PC-3 (cell line): ENCODE data around the gene SERPINB5. TPM values are rescaled to one million over a fixed set of nuclear protein-coding genes. Genes with fewer than 3 reads are reported as not detected.

Experiments used
- ATAC-seq: fragments of 200-7000 bp; cut with Tn5 transposase; 2 replicates; pipeline ENCODE4 v1.9.1; 2020; ENCODE audit warnings: mild to moderate bottlenecking, moderate library complexity
- BruUV-seq: library from RNA; stranded (reverse); fragments of 400-500 nt; replicated peaks from 2 replicates; lab custom pipeline; 2021; lab: Mats Ljungman, UMichigan
- CTCF ChIA-PET: fragments of 300-600 bp; sonication (Branson Sonifier 250); formaldehyde crosslinking; loops from one replicate; lab custom pipeline; 2022; ENCODE audit warnings: antibody characterized with exemption; lab: Charles Lee
- POLR2A ChIA-PET: fragments of 300-600 bp; sonication (Branson Sonifier 250); formaldehyde crosslinking; loops from one replicate; lab custom pipeline; 2022; ENCODE audit warnings: antibody characterized with exemption; ENCODE audit not compliant: unreplicated experiment; lab: Charles Lee
- DNase-seq: peaks from one replicate; pipeline ENCODE4 v3.0.0-alpha.2; 2015
- H2AFZ ChIP-seq: fragments of 300-600 bp; sonication (generic); 2 replicates; pipeline ENCODE4 v1.6.0; 2016; ENCODE audit warnings: antibody characterized with exemption, low read length
- H3F3A ChIP-seq: fragments of 300-600 bp; sonication (generic); one replicate; pipeline ENCODE4 v1.6.0; 2017; ENCODE audit warnings: antibody characterized with exemption, low read length, control low read depth, mild to moderate bottlenecking; ENCODE audit not compliant: unreplicated experiment
- H3K27ac ChIP-seq: fragments of 300-600 bp; sonication (generic); 2 replicates; pipeline ENCODE4 v1.5.1; 2016; ENCODE audit warnings: mild to moderate bottlenecking, low read length
- H3K27me3 ChIP-seq: fragments of 300-600 bp; sonication (generic); 2 replicates; pipeline ENCODE4 v1.6.1; 2016; ENCODE audit warnings: low read length, mixed read lengths
- H3K36me3 ChIP-seq: fragments of 300-600 bp; sonication (generic); 2 replicates; pipeline ENCODE4 v1.6.1; 2016; ENCODE audit warnings: low read depth, mixed run types, low read length, mixed read lengths
- H3K4me1 ChIP-seq: fragments of 300-600 bp; sonication (generic); 2 replicates; pipeline ENCODE4 v1.5.1; 2016; ENCODE audit warnings: low read length; ENCODE audit not compliant: insufficient read depth
- H3K4me2 ChIP-seq: fragments of 300-600 bp; sonication (generic); 2 replicates; pipeline ENCODE4 v1.6.0; 2016; ENCODE audit warnings: low read length
- H3K4me3 ChIP-seq: fragments of 300-600 bp; sonication (generic); 2 replicates; pipeline ENCODE4 v1.5.1; 2016; ENCODE audit warnings: mild to moderate bottlenecking, low read length, mixed read lengths
- H3K79me2 ChIP-seq: fragments of 300-600 bp; sonication (generic); 2 replicates; pipeline ENCODE4 v1.6.1; 2017; ENCODE audit warnings: low read length, mixed read lengths
- H3K9ac ChIP-seq: fragments of 300-600 bp; sonication (generic); 2 replicates; pipeline ENCODE4 v1.6.0; 2016; ENCODE audit warnings: mild to moderate bottlenecking, low read length
- H3K9me2 ChIP-seq: fragments of 300-600 bp; sonication (generic); replicated peaks from 2 replicates; pipeline ENCODE4 v1.6.1; 2016; ENCODE audit warnings: mixed run types, low read length, mixed read lengths
- H3K9me3 ChIP-seq: fragments of 300-600 bp; sonication (generic); 2 replicates; pipeline ENCODE4 v1.6.1; 2016; ENCODE audit warnings: low read length, mixed read lengths
- H4K20me1 ChIP-seq: fragments of 300-600 bp; sonication (generic); 2 replicates; pipeline ENCODE4 v1.6.1; 2016; ENCODE audit warnings: low read length, mixed read lengths
- EZH2 ChIP-seq: fragments of 300-600 bp; sonication (generic); IDR thresholded peaks from one replicate; pipeline ENCODE4 v1.6.1; 2017; ENCODE audit warnings: antibody characterized with exemption, mild to moderate bottlenecking, low read length; ENCODE audit not compliant: unreplicated experiment
- EZH2phosphoT487 ChIP-seq: fragments of 300-600 bp; sonication (generic); IDR thresholded peaks from 2 replicates; pipeline ENCODE4 v1.6.1; 2018; ENCODE audit warnings: mild to moderate bottlenecking, antibody characterized with exemption, low read length, borderline replicate concordance
- intact Hi-C: fragments of 100-400 bp; cut with micrococcal nuclease; formaldehyde crosslinking; loops from 2 replicates; pipeline ENCODE4 v1.9.0; 2023
- total RNA-seq: library from RNA; depleted of rRNA; stranded (reverse); fragments of >200 nt; gene quantifications from 2 replicates; pipeline ENCODE4 v1.2.3, GENCODE V29; 2014
- TF ChIP-seq, protein P1 (sequence below): fragments of 300-600 bp; sonication (generic); conservative IDR thresholded peaks from 2 replicates; pipeline ENCODE4 v1.5.1; 2017; ENCODE audit warnings: antibody characterized with exemption, low read depth, mild to moderate bottlenecking, low read length

The SERPINB5 gene
- total RNA-seq, 1 experiment from 2014 or later, result 104 TPM

DNA sequence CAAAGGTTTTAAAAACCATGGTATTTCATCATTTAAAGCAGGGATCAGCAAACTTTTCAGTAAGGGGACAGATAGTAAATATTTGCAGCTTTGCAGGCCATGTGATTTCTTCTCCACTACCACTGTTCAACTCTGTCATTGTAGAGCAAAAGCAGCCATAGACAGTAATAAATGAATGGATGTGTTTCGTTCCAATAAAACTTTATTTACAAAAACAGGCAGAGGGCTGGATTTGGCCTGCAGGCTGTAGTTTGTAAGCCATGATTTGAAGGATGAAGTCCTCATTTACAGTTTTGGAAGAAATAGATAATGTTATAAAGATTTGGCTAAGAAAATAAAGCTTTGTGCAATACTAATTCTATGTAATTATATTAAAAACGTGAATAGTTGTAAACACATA lies 67.3 kb downstream of the SERPINB5 start:
- Histone ChIP-seq H3K4me1 (no peaks in the 10 kb centered on the region; the same call in 1 of the 2 replicates), H3F3A (no peaks in the 10 kb centered on the region), H3K9me2 (no peaks in the 10 kb centered on the region), H2AFZ (no peak overlapping the region), H3K27ac (no peak overlapping the region), H3K79me2 (no peaks in the 10 kb centered on the region), H3K36me3 (no peaks in the 10 kb centered on the region), H3K4me3 (no peak overlapping the region), H4K20me1 (no peaks in the 10 kb centered on the region), H3K27me3 (no peaks in the 10 kb centered on the region), H3K9me3 (no peaks in the 10 kb centered on the region), H3K9ac (no peak overlapping the region), H3K4me2 (no peak overlapping the region)
- ChIA-PET POLR2A (no interaction called here), CTCF (no interaction called here)
- no peak for ATAC-seq
- DNase-seq, result no peak
- intact Hi-C loops, result no loop called here
- TF ChIP-seq, protein P1, sequence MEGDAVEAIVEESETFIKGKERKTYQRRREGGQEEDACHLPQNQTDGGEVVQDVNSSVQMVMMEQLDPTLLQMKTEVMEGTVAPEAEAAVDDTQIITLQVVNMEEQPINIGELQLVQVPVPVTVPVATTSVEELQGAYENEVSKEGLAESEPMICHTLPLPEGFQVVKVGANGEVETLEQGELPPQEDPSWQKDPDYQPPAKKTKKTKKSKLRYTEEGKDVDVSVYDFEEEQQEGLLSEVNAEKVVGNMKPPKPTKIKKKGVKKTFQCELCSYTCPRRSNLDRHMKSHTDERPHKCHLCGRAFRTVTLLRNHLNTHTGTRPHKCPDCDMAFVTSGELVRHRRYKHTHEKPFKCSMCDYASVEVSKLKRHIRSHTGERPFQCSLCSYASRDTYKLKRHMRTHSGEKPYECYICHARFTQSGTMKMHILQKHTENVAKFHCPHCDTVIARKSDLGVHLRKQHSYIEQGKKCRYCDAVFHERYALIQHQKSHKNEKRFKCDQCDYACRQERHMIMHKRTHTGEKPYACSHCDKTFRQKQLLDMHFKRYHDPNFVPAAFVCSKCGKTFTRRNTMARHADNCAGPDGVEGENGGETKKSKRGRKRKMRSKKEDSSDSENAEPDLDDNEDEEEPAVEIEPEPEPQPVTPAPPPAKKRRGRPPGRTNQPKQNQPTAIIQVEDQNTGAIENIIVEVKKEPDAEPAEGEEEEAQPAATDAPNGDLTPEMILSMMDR, result no peak
- TF ChIP-seq EZH2phosphoT487 (no peak), EZH2 (no peak)
- no TSS peak for BruUV-seq

DNA sequence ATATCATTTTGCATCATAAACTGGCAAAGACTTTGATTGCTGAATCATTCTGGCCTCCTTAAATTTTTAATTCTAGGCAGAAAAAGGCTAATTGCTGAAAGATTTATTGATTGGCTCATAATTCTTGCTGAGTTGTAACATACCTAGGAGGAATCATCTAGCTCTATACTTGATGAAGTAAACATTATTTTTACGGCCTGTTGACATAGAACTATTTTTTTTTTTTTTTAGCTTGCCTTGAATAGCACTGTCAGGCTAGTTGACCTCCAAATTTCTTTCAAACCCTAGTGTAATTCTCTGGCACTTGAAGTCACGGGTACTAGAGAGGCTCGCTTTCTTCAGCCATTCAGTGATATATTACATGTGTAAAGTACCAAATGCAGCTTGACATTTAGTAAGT lies 68.2 kb downstream of the SERPINB5 start:
- no TSS peak for BruUV-seq
- no peak for DNase-seq
- CTCF ChIA-PET, result interaction anchor here (0.5 kb wide), 1 partner anchor 197 kb away, joined by 4 read pairs; no protein-coding TSS in a partner anchor
- no peak overlapping the region for H3K9ac ChIP-seq
- H3F3A ChIP-seq, result no peaks in the 10 kb centered on the region
- H3K27me3 ChIP-seq, result no peaks in the 10 kb centered on the region
- no peaks in the 10 kb centered on the region for H4K20me1 ChIP-seq
- TF ChIP-seq EZH2 (no peak), EZH2phosphoT487 (no peak)
- TF ChIP-seq, protein P1, result no peak
- H3K4me2 ChIP-seq, result no peak overlapping the region
- no peaks in the 10 kb centered on the region for H3K9me2 ChIP-seq
- no peaks in the 10 kb centered on the region for H3K36me3 ChIP-seq
- H3K4me3 ChIP-seq, result no peak overlapping the region
- POLR2A ChIA-PET, result no interaction called here
- H3K79me2 ChIP-seq, result no peaks in the 10 kb centered on the region
- H3K27ac ChIP-seq, result no peak overlapping the region
- intact Hi-C loops, result no loop called here
- H3K4me1 ChIP-seq, result peaks cover 5% of the 10 kb centered on the region; the same call in 1 of the 2 replicates
- H3K9me3 ChIP-seq, result no peaks in the 10 kb centered on the region
- no peak for ATAC-seq
- no peak overlapping the region for H2AFZ ChIP-seq

GRCh38 chr18:63550068-63550467 lies 73.3 kb downstream of the SERPINB5 start:
- no peaks in the 10 kb centered on the region for H3F3A ChIP-seq
- DNase-seq (peak; percentile 35), ATAC-seq (peak; percentile 81)
- ChIA-PET POLR2A (interaction anchor here (0.6 to 1.2 kb wide), 2 partner anchors 39 to 420 kb away, joined by 3 to 6 read pairs; no protein-coding TSS in a partner anchor), CTCF (no interaction called here)
- peak overlapping the region; percentile 9; the same call in 1 of the 2 replicates for H3K27ac ChIP-seq
- no peaks in the 10 kb centered on the region for H3K27me3 ChIP-seq
- H3K4me3 ChIP-seq, result no peak overlapping the region
- peak overlapping the region; percentile 39; the same call in 1 of the 2 replicates for H2AFZ ChIP-seq
- peaks cover 12% of the 10 kb centered on the region; the same call in 1 of the 2 replicates for H3K4me1 ChIP-seq
- H4K20me1 ChIP-seq, result no peaks in the 10 kb centered on the region
- intact Hi-C loops, result no loop called here
- H3K9me3 ChIP-seq, result no peaks in the 10 kb centered on the region
- TF ChIP-seq EZH2, result no peak
- no TSS peak for BruUV-seq
- no peaks in the 10 kb centered on the region for H3K36me3 ChIP-seq
- H3K9ac ChIP-seq, result no peak overlapping the region
- H3K4me2 ChIP-seq, result 0 out of 2 replicates have a peak overlapping the region, but pooled peaks have one; percentile 16
- no peaks in the 10 kb centered on the region for H3K79me2 ChIP-seq
- 0 out of 2 replicates have a peak, but pooled peaks cover 5% of the 10 kb centered on the region for H3K9me2 ChIP-seq
